ENCODE measurements around the gene RYR1.
"Not testable (repeated sequence)": the region's sequence is repeated elsewhere in the genome, so short reads cannot be mapped to it uniquely, and the experiment has no call there.

The RYR1 gene

DNA sequence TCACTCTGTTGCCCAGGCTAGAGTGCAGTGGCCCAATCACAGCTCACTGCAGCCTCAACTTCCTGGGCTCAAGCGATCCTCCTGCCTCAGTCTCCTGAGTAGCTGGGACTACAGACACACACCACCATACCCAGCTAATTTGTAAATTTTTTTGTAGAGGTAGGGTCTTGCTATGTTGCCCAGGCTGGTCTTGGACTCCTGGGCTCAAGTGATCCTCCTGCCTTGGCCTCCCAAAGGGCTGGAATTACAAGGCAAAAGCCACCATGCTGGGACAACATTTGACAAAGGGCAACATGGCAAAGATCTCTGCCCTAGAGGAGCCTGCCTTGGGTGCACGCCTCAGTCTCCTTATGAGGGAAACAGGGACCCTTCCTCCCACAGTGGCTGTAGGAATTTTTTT lies 61.9 kb downstream of the RYR1 start:
- DNase-seq = not testable (repeated sequence)

DNA sequence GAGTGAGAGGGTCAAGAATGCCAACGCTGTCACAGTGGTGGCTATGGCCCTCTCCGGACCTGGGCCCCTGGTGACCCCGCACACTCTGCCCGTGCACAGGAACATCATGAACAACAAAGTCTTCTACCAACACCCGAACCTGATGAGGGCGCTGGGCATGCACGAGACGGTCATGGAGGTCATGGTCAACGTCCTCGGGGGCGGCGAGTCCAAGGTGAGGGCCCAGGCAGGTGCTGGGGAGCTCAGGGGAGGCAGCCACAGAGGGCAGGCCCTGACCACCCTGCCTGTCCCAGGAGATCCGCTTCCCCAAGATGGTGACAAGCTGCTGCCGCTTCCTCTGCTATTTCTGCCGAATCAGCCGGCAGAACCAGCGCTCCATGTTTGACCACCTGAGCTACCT lies 62.6 kb downstream of the RYR1 start:
- no peak for DNase-seq

DNA sequence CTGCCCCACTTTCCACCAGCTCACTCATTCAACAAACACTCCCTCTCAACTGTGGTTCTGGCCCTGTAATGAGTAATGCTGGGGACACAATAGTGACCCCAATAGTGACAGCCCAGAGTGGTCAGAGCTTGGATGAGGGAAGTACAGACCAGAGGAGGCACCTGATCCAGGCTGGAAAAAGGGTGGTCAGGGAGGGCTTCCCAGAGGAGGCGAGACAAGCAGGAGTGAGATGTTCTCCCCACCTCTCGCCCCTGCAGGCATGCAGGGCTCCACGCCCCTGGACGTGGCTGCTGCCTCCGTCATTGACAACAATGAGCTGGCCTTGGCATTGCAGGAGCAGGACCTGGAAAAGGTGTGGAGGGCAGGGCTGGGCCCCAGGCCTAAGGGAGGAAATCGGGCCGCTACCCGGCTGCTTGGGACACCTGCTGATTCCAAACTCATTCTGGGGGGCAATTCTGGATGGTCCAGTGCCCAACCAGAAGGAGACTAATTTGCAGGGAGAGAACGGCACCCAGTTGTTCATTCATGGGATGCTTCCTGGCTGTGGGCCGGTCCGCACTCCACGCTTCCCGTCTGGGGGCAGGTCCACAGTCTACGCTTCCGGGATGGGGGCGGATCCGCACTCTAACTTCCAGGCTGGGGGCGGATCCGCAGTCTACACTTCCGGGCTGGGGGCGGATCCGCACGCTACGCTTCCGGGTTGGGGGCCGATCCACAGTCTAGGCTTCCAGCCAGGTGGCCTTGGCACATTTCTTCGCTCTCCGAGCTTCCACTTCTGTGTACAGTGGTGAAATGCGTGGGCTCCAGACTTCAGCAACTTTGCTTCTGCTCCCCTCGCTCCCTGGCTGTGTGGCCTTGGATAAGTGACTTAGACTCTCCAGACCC lies 63.4 kb downstream of the RYR1 start:
- no peak for DNase-seq

DNA sequence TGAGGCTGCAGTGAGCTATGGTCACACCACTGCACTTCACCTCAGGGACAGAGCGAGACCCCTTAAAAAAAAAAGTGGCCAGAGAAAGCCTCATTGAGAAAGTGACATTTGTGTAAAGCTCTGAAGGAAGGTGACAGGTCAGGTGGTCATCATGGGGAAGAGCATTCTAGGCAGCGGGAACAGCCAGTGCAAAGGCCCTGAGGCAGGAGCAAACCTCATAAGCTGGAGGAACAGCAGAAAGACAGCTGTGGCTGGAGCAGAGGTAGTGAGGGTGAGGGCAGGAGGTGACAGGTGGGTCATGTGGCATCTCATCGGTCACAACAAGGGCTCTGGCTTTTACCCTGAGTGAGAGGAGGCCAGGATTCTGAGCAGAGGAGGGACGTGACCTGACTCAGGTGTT lies 64.4 kb downstream of the RYR1 start:
- DNase-seq = no peak

DNA sequence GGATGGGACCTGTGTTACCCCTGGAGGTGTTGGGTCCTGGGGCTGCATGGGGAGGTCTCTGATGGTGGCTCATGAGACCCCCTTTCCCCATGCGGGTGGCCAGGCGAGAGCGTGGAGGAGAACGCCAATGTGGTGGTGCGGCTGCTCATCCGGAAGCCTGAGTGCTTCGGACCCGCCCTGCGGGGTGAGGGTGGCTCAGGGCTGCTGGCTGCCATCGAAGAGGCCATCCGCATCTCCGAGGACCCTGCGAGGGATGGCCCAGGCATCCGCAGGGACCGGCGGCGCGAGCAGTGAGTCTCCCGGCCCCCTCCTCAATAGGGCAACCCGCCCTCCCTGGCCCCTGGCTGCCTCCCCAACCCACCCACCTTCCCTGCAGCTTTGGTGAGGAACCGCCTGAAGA lies 66.0 kb downstream of the RYR1 start:
- DNase-seq = no peak

DNA sequence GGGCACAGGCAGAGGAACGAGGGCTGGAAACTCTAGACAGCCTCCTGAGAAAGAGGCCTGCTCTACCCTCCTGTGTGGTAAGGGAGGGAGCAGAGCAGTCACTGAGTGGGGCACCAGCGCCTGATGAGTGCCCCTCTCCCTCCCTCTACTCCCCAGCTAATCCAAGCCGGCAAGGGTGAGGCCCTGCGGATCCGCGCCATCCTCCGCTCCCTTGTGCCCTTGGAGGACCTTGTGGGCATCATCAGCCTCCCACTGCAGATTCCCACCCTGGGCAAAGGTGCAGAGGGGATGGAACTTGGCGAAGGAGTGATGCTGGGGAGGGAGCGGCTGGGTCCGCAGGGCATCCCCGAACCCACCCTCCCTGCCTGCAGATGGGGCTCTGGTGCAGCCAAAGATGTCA lies 67.0 kb downstream of the RYR1 start:
- DNase-seq = no peak

GRCh38 chr19:38502410-38503076 lies 69.1 kb downstream of the RYR1 start:
- no peak for DNase-seq

GRCh38 chr19:38503077-38503410 lies 69.6 kb downstream of the RYR1 start:
- no peak for DNase-seq

DNA sequence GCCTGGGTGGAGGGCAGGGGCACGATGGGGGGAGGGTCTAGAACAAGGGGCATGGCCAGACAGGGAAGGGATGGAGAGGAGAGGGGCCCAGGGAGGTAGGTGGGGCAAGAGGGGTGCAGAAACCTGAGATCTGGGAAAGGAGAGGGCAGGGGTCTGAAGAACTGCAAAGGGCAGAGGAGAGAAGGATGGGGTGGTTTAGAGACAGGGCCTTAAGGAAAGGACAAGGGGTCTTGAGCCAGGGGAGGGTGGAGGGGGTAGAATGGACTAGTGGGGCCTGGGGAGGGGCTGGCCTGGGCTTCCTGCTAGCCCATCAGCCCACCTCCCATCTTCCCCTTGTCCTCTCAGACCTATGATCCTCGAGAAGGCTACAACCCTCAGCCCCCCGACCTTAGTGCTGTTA lies 72.5 kb downstream of the RYR1 start:
- no peak for DNase-seq

DNA sequence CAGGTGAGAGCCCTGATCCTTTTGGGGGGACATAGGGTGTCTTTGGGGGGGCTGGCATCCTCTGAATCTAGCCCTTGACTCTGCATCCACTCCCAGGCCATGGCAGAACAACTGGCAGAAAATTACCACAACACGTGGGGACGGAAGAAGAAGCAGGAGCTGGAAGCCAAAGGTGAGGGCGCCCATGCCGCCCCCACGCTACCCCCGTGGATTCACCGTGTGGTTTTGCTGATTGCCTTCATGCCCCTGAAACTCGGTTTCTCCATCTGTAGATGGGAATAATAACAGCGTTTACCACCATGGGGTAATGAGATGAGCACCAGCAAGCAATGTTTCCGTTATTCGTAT lies 72.9 kb downstream of the RYR1 start:
- DNase-seq = no peak

DNA sequence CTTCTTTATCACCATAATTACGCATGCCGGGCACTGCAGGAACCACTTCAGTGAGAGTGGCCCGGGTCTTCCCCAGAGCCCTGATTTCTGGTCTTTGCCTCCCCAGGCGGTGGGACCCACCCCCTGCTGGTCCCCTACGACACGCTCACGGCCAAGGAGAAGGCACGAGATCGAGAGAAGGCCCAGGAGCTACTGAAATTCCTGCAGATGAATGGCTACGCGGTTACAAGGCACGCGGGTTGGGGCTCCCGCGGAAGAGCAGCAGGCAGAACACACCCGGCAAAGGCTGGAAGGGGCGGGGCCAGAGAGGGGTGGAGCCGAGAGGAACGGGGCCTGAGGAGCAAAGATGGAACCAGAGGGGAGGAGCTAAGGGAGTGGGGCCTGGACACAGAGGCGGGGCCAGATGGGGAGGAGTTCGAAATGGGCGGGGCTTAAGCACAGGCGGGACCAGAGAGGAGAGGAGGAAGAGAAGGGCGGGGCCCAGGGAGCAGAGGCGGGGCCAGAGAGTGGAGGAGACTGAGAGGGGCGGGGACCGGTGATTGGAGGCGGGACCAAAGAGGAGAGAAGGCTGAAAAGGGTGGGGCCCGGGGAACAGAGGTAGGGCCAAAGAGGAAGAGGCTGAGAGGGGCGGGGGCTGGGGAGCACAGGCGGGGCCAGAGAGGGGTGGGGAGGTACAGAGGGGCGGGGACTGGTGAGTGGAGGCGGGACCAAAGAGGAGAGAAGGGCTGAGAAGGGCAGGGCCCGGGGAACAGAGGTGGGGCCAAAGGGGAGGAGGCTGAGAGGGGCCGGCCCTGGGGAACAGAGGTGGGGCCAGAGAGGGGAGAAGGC lies 73.4 kb downstream of the RYR1 start:
- peak; percentile 92 for DNase-seq

DNA sequence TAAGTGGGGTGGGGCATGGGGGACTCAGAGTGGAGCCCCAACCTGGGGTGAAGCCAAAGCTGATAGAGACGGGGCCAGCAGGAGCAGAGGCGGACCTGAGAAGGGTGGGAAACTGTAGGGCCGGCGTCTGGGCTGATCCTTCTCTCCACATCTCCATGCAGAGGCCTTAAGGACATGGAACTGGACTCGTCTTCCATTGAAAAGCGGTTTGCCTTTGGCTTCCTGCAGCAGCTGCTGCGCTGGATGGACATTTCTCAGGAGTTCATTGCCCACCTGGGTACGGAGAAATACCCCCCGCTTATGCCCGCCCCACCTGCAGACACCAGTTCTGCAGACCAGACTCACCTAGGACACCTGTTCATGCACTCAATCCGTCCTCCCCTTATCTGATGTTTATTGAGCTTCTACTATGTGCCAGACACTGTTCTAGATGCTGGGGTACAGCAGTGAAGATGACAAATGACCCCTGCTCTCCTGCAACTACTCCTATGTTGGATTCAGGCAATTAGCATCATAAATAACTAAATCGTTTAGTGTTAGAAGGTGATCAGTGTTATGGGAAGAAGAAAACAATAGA lies 74.1 kb downstream of the RYR1 start:
- DNase-seq = no peak

GRCh38 chr19:38508507-38508906 lies 75.0 kb downstream of the RYR1 start:
- no peak for DNase-seq

DNA sequence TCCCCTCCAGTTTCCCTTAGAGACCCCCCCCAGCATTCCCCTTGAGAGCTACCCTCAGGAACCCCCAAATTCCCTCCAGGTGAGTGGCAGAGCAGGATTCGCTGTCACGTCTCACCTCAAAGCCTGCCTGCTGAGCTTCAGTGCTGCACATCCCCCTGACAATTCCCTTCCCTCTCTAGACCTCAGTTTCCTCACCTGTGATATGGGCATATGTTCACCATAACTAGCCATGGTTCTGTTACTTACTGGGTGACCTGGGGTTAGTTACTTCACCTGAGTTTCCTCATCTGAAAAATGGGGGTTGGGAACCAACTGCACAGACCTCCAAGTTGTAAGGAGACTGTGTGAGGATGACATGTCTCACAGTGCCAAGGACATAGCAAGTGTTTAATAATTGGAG lies 75.5 kb downstream of the RYR1 start:
- no peak for DNase-seq

DNA sequence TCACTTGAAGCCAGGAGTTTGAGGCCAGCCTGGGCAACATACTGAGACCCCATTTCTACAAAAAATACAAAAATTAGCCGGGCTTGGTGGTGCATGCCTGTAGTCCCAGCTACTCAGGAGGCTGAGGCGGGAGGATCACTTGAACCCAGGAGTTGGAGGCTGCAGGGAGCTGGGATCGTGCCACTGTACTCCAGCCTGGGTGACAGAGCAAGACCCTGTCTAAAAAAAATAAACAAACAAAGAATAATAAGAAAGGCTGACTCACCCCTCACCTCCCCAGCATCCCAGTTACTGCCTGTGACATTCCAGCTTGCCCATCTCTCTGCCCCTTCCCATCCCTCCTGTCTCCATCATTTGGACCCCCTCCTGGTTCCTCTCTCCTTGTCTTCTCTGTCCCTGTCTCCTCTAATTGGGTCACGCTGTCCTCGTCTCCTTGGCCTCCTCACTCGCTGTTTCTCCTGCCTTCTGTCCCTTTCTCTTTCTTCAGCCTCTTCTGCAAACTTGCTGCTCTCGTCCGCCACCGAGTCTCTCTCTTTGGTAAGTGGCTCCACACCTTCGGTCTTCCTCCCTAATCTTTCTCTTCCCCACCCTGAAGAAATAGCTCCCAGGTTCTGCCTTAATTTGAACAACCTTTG lies 77.7 kb downstream of the RYR1 start:
- DNase-seq = no peak

GRCh38 chr19:38512277-38512676 lies 78.8 kb downstream of the RYR1 start:
- DNase-seq = no peak

DNA sequence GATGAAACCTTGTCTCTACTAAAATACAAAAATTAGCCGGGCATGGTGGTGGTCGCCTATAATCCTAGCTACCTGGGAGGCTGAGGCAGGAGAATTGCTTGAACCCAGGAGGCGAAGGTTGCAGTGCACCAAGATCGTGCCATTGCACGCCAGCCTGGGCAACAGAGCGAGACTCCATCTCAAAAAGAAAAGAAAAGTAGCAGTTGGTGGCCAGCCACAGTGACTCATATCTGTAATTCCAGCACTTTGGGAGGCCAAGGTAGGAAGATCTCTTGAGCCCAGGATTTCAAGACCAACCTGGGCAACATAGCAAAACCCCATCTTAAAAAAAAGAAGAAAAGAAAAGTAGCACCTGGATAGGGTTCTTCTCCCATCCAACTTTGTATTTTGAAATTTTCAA lies 79.7 kb downstream of the RYR1 start:
- DNase-seq = not testable (repeated sequence)

GRCh38 chr19:38513762-38514167 lies 80.3 kb downstream of the RYR1 start:
- peak; percentile 27 for DNase-seq

DNA sequence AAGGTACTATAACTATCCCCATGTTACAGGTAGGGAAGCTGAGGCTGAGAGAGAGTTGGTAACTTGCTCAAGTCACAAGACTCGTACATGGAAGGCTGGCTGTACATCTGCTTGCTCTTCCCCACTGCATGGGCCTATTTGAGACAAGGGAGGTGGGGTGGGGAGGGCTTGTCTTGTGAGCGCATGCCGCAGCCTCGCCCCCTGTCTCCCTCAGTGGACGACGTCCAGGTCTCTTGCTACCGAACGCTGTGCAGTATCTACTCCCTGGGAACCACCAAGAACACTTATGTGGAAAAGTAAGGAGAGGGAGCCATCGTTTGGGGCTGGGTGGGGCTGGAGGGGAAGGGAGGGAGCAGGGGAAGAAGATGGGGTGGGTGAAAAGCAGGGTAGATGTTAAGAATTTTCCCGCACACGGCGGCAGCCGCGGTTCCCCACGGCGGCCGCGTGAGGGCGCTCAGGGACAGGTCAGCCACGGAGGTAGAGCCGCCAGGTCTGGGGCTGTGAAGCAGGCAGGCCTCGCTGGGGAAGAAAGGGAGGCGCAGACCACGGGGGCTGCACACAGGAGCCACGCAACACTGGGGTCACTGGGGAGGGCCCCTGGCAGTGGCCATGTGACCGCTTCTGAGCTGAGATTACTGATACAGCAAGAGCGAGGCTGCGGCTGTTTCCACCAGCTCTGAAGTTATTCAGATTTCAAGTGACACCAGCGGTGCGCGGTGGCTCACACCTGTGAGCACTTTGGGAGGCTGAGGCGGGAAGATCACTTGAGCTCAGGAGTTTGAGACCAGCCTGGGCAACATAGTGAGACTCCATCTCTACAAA lies 81.5 kb downstream of the RYR1 start:
- DNase-seq = peak; percentile 71

GRCh38 chr19:38515896-38516295 lies 82.4 kb downstream of the RYR1 start:
- no peak for DNase-seq

DNA sequence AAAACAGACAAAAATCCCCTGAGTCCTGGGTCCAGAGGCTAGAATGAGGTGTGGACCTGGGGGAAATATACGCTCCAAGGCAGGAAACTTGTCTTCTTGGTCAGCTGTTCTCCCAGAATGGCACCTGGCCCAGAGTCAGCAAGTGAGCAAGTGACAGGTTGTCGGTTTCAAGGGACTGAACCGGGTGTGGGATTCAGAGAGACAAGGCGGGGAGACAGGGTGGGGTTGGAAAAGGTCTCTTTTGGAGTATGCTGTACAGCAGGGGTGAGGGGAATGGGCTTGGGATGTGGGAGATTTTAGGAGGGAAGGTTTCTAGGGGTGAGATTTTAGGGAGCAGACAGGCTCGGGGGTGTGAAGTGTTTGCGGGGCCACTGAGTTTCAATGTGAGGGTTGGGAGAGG lies 83.3 kb downstream of the RYR1 start:
- DNase-seq = no peak

- no peak for DNase-seq
Measured at GRCh38 chr19:38517321-38517720, 83.8 kb downstream of the RYR1 start.

Measured in hematopoietic multipotent progenitor cell treated with erythropoietin and hydrocortisone succinate and interleukin-3 and kit ligand, for 6 days (in vitro differentiated cells).